ENCODE results near the gene DMTF1.

DMTF1 gene

GRCh38 chr7:87152112-87152896, at the start of gene DMTF1:
TSS of gene DMTF1 (plus strand) at chr7:87152453. CDS start at chr7:87164942, 12,489 bp downstream.
- TF ChIP-seq CTCF (IDR thresholded peaks at IDR 0.05; ENCODE audit: borderline replicate concordance, control extremely low read depth, extremely low read depth, insufficient read depth, missing control alignments), result no peak
- peak; percentile 93 for DNase-seq (ENCODE audit: low spot score)
- in situ Hi-C loops (cut with MboI; ENCODE audit: low sequenced_read_pairs, unreplicated experiment), result no loop called here

GRCh38 chr7:87105401-87105800, 46.9 kb upstream of the DMTF1 start:
- TF ChIP-seq CTCF (IDR thresholded peaks at IDR 0.05; ENCODE audit: borderline replicate concordance, control extremely low read depth, extremely low read depth, insufficient read depth, missing control alignments), result no peak
- no peak for DNase-seq (ENCODE audit: low spot score)
- in situ Hi-C loops (cut with MboI; ENCODE audit: low sequenced_read_pairs, unreplicated experiment), result no loop called here

GRCh38 chr7:87106974-87107612, 45.2 kb upstream of the DMTF1 start:
- in situ Hi-C loops (cut with MboI; ENCODE audit: low sequenced_read_pairs, unreplicated experiment), result no loop called here
- no peak for DNase-seq (ENCODE audit: low spot score)
- TF ChIP-seq CTCF (IDR thresholded peaks at IDR 0.05; ENCODE audit: borderline replicate concordance, control extremely low read depth, extremely low read depth, insufficient read depth, missing control alignments), result no peak

- DNase-seq (ENCODE audit: low spot score), result no peak
- no peak for TF ChIP-seq CTCF (IDR thresholded peaks at IDR 0.05; ENCODE audit: borderline replicate concordance, control extremely low read depth, extremely low read depth, insufficient read depth, missing control alignments)
- in situ Hi-C loops (cut with MboI; ENCODE audit: low sequenced_read_pairs, unreplicated experiment), result no loop called here
Observed at GRCh38 chr7:87107949-87108776, 44.1 kb upstream of the DMTF1 start.

GRCh38 chr7:87110778-87111177, 41.5 kb upstream of the DMTF1 start:
- DNase-seq (ENCODE audit: low spot score), result no peak
- in situ Hi-C loops (cut with MboI; ENCODE audit: low sequenced_read_pairs, unreplicated experiment), result no loop called here
- no peak for TF ChIP-seq CTCF (IDR thresholded peaks at IDR 0.05; ENCODE audit: borderline replicate concordance, control extremely low read depth, extremely low read depth, insufficient read depth, missing control alignments)

GRCh38 chr7:87111877-87112276, 40.4 kb upstream of the DMTF1 start:
- no peak for DNase-seq (ENCODE audit: low spot score)
- TF ChIP-seq CTCF (IDR thresholded peaks at IDR 0.05; ENCODE audit: borderline replicate concordance, control extremely low read depth, extremely low read depth, insufficient read depth, missing control alignments), result no peak
- in situ Hi-C loops (cut with MboI; ENCODE audit: low sequenced_read_pairs, unreplicated experiment), result no loop called here

All from GM13976 (cell line).